ENCODE data around the gene CLDN4. TPM values are rescaled to one million over a fixed set of nuclear protein-coding genes. Genes with fewer than 3 reads are reported as not detected.

Gene CLDN4
- total RNA-seq, 1 donor from 2014 or later = under 0.01 TPM

DNA sequence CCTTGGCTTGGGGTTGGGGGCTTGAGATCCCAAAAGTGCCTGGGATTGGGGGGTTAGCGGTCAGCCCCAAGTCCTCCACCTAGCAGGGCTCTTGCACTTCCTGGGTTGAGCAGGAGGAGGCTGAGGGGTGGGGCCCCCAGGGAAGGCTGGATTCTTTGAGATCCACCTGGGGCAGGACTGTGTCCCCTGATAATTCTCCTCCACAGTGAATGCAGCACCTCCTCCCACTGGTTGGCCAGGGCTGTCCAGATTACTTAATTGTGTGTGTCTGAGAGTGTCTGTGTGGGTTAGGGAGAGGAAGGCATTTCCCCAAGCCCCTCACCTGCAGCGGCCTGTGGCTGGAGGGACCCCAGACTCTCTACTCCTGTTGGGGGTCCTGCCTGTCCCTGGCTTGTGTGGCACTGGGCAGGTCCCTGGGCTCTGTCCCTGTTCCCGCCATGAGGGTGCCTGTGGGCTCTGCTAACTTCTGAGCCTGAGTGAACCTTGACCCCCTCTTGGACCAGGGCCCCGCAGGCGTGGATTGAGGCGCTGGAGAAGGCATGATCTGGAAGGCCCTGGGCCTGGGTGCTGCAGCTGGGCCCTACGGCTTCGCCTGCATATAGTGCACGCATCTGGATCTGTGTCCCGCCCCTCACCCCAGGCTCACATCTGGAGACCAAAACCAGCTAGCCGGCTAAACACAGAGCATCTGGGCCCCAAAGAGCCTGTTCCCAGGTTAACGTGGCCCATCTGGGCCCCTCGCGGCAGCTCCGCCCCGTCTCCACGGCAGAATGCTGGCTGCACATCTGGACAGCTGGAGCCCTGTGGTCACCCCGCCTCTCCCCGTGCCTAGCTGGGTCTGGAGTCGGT, 40.6 kb downstream of the CLDN4 start:
- no peak for DNase-seq (ENCODE audit: low read depth in 2 of 2)

DNA sequence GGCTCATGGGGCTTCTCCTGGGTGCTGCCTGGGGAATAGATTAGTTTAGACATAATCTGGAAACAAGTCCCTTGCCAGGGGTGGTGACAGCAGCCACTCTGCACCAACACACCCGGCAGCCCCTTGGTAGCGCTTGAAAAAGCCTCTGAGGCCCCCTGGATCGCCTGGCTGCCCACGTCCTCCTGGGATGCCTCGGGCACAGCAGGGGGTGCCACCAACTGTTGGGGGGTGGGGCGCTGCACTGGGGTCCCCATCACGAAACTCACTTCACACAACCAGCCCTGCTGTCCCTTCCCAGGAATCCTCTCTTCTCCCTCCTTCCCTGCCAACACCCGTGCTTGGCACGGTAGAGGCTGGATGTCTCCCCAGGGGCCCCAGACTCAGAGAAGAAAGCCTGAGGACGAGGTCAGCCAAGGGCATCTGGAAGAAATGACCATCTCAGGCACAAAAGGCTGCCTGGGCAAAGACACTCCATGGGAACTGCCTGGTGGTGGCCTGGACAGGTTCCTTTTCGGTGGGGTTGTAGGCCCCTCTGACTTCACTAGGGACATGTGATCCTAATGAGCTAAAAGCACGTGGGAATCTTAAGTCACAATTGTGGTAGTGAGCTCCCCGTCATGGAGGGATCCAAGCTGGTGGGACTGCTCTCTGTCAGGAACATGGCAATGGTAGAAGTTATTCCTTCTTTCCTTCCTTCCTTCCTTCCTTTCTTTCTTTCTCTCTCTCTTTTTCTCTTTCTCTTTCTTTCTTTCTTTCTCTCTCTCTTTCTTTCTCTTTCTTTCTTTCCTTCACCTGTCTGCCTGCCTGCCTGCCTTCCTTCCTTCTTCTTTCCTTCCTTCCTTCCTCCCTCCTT, 41.5 kb downstream of the CLDN4 start:
- DNase-seq (ENCODE audit: low read depth in 2 of 2) = no peak

DNA sequence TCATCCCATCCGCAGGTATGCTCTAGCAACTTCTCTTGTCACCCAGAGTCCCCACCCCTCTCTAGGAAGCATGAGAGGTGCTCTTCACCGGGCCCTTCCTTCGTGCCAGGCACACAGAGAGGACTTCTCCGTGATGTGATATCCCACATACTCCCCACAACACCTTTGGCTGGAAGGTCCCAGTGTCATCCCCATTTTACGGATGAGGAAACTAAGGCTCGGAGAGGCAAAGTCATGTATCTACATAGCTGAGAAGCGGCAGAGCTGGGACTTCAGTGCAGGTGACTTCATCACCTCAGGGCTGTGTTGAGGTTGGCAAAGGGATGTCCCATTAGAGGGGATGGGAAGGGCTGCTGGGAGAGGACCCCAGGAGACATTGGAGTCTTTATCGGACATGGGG, 45.6 kb downstream of the CLDN4 start:
- DNase-seq (ENCODE audit: low read depth in 2 of 2) = no peak

DNA sequence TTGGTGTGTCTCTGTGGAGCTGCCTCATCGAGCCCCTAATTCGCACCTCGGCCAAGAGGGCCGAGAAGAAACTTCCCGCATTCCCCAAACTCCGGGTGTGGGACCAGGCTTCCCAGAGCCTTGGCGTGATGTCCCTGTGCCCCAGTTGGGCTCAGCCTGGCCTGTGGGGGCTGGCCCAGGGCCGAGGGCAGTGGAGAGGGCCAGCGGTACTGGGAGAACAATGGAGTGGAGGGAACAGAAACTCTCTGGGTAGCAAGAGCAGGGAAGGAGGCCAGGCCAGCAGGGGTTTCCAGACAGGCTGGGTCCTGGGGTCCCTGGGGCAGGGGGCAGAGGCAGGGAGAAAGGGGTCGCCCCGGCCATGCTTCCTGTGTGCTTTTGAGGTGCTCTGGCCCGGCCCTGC, 46.2 kb downstream of the CLDN4 start:
- DNase-seq (ENCODE audit: low read depth in 2 of 2) = no peak

DNA sequence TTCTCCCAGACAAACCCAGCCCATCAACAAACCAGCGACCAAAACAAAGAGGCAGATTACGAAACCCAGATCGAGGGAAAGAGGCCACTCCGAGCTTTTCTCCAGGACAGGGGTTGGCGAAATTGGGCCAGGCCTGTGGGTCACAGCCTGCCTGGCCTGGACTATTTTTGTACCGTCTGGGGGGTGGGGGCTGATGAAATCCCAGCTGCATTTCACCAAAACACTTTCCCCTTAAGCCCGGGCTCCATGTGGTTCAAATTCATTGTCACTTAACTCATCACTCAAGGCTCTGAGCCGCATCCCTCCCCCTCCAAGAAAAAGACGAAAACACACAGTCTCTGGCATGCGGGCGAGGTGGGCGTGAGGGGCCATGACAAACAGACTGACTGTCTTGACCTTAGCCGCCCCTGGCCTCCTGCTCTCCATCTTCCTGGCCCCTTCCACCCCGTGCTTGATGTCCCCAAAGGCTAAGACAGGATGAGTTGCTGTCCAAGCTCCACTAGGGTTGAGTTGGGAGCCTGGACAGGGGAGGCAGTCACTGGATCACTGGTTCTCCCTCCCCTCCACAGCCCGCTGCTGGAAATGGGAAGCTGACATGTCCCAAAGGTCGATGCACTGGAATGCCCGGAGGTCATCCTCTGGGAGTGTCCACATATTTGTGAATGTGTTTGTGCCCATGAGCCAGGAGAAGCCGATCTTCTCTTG, 49.3 kb downstream of the CLDN4 start:
- peak in 1 of 2 donors; percentile 56 for DNase-seq (ENCODE audit: low read depth in 2 of 2)

DNA sequence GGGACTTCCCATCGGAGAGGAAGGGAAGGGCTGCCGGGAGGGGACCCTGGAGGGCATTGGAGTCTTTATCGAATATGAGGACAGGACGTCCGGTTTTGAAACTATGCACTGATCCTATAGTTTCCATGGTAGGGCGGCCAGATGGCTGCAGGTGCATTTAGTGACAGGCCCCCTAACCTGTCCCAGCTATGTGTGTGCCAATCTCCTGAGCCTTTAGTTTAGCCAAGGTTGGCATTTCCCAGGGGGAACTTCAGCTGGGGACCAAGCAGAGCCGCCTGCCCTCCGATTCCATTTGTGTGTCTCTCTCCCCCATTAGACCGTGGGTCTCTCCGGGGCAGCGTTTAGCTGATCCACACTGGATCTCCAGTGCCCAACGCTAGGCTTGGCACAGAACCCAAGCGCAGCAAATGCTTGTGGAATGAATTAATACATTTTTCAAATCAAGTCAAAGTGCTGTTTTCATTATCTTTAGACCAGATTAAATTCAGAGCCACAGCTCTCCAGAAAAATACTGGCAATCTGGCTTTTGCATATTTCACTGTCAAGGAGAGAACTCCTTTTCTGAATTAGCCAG, 50.0 kb downstream of the CLDN4 start:
- no peak for DNase-seq (ENCODE audit: low read depth in 2 of 2)

DNA sequence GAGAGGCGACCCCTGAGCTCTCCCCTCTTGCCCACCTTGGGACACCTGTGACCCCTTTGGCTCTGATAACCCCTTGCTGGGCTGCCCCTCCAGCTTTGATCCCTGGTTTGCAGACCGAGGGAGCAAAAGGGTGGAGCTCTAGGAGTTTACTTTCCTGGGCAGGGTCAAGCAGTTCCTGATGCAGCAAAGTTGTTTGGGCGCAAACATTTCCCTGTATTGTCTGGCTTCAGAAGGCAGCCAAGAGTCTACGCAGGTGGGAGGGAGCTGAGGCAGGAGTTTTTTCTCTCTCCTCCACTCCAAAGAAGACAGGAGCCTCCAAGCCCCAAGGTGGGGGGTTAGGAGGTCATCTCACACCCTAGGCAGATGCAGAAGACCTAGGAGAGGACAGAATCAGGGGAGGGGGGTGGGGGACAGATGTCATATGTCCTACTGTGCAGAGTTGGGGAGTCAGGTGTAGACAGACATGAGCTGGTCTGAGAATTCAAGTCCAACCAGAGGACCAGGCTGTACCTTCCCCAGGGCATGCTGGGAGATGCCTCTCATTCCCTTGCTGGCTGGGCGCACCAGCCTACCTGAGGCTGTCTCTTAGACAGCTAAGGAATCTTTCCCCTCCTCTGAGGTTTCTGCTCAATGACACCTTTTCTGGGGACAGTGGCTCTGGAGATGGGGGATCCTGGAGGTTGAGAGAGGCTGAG, 50.7 kb downstream of the CLDN4 start:
- peak in 1 of 2 donors; percentile 58 for DNase-seq (ENCODE audit: low read depth in 2 of 2)

DNA sequence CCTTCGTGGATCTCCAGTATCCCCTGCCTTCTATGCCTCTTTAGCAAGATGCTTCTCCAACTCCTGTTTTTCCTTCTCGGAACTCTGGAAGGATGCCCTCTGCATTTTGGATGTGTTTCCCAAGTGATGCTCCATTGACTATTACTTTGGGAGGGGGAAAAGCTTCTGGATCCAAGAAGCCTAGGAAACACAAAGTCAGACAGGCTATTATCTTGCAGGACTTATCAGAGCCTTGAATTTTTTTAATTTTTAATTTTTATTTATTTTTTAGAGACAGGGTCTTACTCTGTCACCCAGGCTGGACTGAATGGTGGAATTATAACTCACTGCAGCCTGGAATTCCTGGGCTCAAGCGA, 51.2 kb downstream of the CLDN4 start:
- DNase-seq (ENCODE audit: low read depth in 2 of 2) = no peak

Other genes with a start within 250 kb of the CLDN4 start
- gene MLXIPL, start 206.5 kb upstream of the CLDN4 start, total RNA-seq = not detected in 2 replicates
- gene VPS37D, start 163.2 kb upstream of the CLDN4 start, total RNA-seq = 2.7 and 3.8 TPM in 2 replicates
- gene DNAJC30, start 147.5 kb upstream of the CLDN4 start, total RNA-seq = 1.0 and 2.0 TPM in 2 replicates
- 33.1 and 38.0 TPM in 2 replicates for gene BUD23, start 147.4 kb upstream of the CLDN4 start, total RNA-seq
- gene STX1A, start 111.3 kb upstream of the CLDN4 start, total RNA-seq = 7.0 and 7.2 TPM in 2 replicates
- 7.1 and 7.7 TPM in 2 replicates for gene ABHD11, start 92.2 kb upstream of the CLDN4 start, total RNA-seq
- gene CLDN3, start 60.7 kb upstream of the CLDN4 start, total RNA-seq = 0.13 and 0.26 TPM in 2 replicates
- gene METTL27, start 11.5 kb downstream of the CLDN4 start, total RNA-seq = 0.90 and 1.0 TPM in 2 replicates
- not detected in 2 replicates for gene TMEM270, start 30.2 kb downstream of the CLDN4 start, total RNA-seq
- gene ELN, start 197.2 kb downstream of the CLDN4 start, total RNA-seq = 6.2 and 31.0 TPM in 2 replicates

Data from dermis microvascular lymphatic vessel endothelial cell (primary cell).